ENCODE measurements around the gene SYNC. TPM values are rescaled to one million over a fixed set of nuclear protein-coding genes. Genes with fewer than 3 reads are reported as not detected.
A peak's percentile ranks its signal among the peaks of the same experiment; 100 is the strongest.

Gene SYNC
- total RNA-seq, 1 experiment from 2014 or later = 1.9 TPM

DNA sequence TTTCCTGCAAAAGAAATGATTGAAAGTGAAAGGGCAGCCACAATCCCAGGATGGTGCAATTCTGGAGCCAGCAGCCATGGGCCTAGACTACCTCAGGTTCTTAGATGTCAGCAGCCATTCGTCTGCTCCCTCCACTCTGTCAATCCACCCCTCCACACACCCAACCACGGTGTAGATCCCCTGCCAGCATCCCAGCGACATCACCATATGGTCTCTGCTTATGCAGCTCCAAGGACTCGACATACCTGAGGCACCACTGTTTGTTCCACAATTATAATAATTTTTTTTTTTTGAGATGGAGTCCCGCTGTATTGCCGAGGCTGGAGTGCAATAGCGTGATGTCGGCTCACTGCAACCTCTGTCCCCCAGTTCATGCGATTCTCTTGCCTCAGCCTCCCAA, 6.5 kb downstream of the SYNC start:
- Mint-ChIP-seq H3K4me3 (ENCODE audit: unreplicated experiment) (no peak overlapping the region), H3K27me3 (ENCODE audit: insufficient read depth, unreplicated experiment) (no peaks in the 10 kb centered on the region), H3K4me1 (ENCODE audit: insufficient read depth, unreplicated experiment) (peaks cover 8% of the 10 kb centered on the region), H3K27ac (ENCODE audit: low read depth, unreplicated experiment) (no peak overlapping the region), H3K36me3 (ENCODE audit: insufficient read depth, unreplicated experiment) (peaks cover 6% of the 10 kb centered on the region), H3K9me3 (ENCODE audit: unreplicated experiment) (no peaks in the 10 kb centered on the region)
- intact Hi-C loops (cut with micrococcal nuclease) = no loop called here
- DNase-seq (ENCODE audit: unreplicated experiment) = no peak
- BruUV-seq (replicated peaks) = no TSS peak
- TF ChIP-seq, protein P1, sequence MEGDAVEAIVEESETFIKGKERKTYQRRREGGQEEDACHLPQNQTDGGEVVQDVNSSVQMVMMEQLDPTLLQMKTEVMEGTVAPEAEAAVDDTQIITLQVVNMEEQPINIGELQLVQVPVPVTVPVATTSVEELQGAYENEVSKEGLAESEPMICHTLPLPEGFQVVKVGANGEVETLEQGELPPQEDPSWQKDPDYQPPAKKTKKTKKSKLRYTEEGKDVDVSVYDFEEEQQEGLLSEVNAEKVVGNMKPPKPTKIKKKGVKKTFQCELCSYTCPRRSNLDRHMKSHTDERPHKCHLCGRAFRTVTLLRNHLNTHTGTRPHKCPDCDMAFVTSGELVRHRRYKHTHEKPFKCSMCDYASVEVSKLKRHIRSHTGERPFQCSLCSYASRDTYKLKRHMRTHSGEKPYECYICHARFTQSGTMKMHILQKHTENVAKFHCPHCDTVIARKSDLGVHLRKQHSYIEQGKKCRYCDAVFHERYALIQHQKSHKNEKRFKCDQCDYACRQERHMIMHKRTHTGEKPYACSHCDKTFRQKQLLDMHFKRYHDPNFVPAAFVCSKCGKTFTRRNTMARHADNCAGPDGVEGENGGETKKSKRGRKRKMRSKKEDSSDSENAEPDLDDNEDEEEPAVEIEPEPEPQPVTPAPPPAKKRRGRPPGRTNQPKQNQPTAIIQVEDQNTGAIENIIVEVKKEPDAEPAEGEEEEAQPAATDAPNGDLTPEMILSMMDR (IDR thresholded peaks at IDR 0.05; ENCODE audit: unreplicated experiment) = no peak
- POLR2A ChIA-PET = no interaction called here
- CTCF ChIA-PET = no interaction called here

DNA sequence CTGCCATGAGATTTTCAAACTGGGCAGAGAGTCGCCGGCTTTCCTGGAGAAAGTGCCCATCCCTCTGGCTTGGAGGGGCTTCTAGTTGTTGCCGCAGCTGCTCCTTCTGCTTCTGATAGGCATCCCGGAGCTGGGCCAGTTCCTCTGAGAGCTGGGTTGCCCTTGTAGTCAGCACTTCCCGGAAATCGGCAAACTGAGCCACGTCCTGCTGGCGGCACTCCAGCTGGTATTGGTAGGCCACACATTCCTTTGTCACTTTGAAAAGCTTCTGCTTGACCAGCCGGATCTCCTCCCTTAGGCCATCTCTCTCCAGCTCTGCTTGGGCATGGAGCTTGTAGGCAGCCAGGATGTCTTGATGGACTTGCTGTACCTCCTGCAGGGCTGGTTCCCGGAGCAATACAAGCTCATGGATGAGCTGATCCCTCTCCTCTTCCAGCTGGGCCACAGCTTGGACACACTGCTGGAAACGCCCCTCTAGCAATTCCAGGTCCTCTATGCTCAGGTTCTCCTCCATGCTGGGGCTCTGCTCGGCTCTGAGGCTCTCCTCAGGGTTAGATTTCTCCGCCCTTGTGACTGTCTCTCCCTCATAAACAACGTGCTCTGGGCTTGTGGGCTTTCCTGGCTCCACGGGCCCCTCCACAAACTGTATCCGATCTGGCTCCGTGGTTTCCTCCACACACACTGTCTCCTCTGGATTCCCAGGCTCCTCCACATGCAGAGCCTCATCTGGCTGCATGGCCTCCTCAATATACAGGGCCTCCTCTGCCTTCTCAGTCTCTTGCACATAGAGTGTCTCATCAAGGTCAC, 7.3 kb downstream of the SYNC start:
- peak; percentile 24 for DNase-seq (ENCODE audit: unreplicated experiment)
- H3K27me3 Mint-ChIP-seq (ENCODE audit: insufficient read depth, unreplicated experiment) = no peaks in the 10 kb centered on the region
- BruUV-seq (replicated peaks) = no TSS peak
- H3K9me3 Mint-ChIP-seq (ENCODE audit: unreplicated experiment) = no peaks in the 10 kb centered on the region
- TF ChIP-seq, protein P1 (IDR thresholded peaks at IDR 0.05; ENCODE audit: unreplicated experiment) = no peak
- H3K27ac Mint-ChIP-seq (ENCODE audit: low read depth, unreplicated experiment) = no peak overlapping the region
- intact Hi-C loops (cut with micrococcal nuclease) = no loop called here
- H3K36me3 Mint-ChIP-seq (ENCODE audit: insufficient read depth, unreplicated experiment) = peaks cover 6% of the 10 kb centered on the region
- H3K4me1 Mint-ChIP-seq (ENCODE audit: insufficient read depth, unreplicated experiment) = peaks cover 6% of the 10 kb centered on the region
- no peak overlapping the region for H3K4me3 Mint-ChIP-seq (ENCODE audit: unreplicated experiment)
- POLR2A ChIA-PET = interaction anchor here (0.6 kb wide), 2 partner anchors 11 to 41 kb away, joined by 3 read pairs; no protein-coding TSS in a partner anchor
- CTCF ChIA-PET = interaction anchor here (0.6 to 1.6 kb wide), 3 partner anchors 14 to 394 kb away, joined by 3 to 5 read pairs (median 4); no protein-coding TSS in a partner anchor

DNA sequence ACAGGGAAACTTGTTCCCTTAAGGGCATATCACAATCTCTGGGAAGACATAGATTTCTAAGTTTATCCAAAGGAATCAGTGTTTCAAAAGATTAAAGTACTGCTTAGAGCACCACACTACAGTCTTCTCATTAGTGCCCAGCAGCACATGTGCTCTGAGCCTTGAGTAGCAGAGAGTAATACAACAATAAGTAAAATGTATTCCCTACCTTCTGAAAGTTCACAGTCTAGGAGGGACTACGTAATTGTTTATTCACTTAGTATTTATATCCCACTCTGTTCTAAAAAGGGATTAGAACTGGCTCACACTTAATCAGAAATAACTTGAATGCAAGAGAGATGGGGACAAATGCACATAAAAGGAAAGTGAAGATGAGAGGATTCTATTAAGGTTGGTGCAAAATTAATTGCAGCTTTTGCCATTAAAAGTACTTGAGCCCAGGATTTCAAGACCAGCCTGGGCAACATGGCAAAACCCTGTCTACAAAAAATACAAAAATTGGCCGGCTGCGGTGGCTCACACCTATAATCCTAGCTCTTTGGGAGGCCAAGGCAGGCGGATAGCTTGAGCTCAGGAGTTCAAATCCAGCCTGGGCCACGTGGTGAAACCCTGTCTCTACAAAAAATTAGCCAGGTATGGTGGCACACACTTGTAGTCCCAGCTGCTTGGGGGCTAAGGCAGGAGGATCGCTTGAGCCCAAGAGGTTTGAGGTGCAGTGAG, 9.0 kb downstream of the SYNC start:
- BruUV-seq (replicated peaks) = no TSS peak
- H3K27ac Mint-ChIP-seq (ENCODE audit: low read depth, unreplicated experiment) = no peak overlapping the region
- ChIA-PET CTCF (interaction anchor here (0.8 to 1.6 kb wide), 2 partner anchors 13 to 15 kb away, joined by 3 to 4 read pairs; no protein-coding TSS in a partner anchor), POLR2A (interaction anchor here (0.7 kb wide), 1 partner anchor 197 kb away, joined by 3 read pairs; no protein-coding TSS in a partner anchor)
- H3K36me3 Mint-ChIP-seq (ENCODE audit: insufficient read depth, unreplicated experiment) = peaks cover 6% of the 10 kb centered on the region
- H3K4me3 Mint-ChIP-seq (ENCODE audit: unreplicated experiment) = no peak overlapping the region
- TF ChIP-seq, protein P1 (IDR thresholded peaks at IDR 0.05; ENCODE audit: unreplicated experiment) = no peak
- no peaks in the 10 kb centered on the region for H3K27me3 Mint-ChIP-seq (ENCODE audit: insufficient read depth, unreplicated experiment)
- DNase-seq (ENCODE audit: unreplicated experiment) = no peak
- H3K9me3 Mint-ChIP-seq (ENCODE audit: unreplicated experiment) = no peaks in the 10 kb centered on the region
- peaks cover 6% of the 10 kb centered on the region for H3K4me1 Mint-ChIP-seq (ENCODE audit: insufficient read depth, unreplicated experiment)
- intact Hi-C loops (cut with micrococcal nuclease) = no loop called here

DNA sequence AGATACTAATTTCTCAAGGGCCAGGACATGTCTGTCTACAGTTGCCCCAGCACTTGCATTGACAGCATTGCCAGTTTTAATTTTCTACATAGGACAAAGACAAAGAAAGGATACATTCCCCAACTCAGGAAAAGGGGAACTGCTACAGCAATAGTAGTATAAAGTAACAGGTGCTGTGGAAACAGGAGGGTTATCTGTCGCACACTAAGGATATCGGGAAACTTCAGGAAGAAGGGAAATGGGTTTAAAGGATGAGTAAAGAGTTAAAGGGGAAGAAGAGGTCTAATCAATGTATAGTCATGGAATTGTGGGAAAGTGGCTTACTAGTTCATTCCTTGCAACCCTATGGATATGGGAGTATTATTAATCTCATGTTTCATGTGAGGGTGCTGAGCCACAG, 16.2 kb downstream of the SYNC start:
- Mint-ChIP-seq H3K27me3 (ENCODE audit: insufficient read depth, unreplicated experiment) (no peaks in the 10 kb centered on the region), H3K4me3 (ENCODE audit: unreplicated experiment) (no peak overlapping the region), H3K36me3 (ENCODE audit: insufficient read depth, unreplicated experiment) (peaks cover 62% of the 10 kb centered on the region), H3K27ac (ENCODE audit: low read depth, unreplicated experiment) (no peak overlapping the region), H3K9me3 (ENCODE audit: unreplicated experiment) (no peaks in the 10 kb centered on the region), H3K4me1 (ENCODE audit: insufficient read depth, unreplicated experiment) (peaks cover 7% of the 10 kb centered on the region)
- CTCF ChIA-PET = interaction anchor here (0.7 to 1.7 kb wide), 2 partner anchors 26 to 145 kb away, joined by 3 to 7 read pairs; no protein-coding TSS in a partner anchor
- no peak for DNase-seq (ENCODE audit: unreplicated experiment)
- TF ChIP-seq, protein P1 (IDR thresholded peaks at IDR 0.05; ENCODE audit: unreplicated experiment) = no peak
- POLR2A ChIA-PET = interaction anchor here (0.7 to 1.5 kb wide), 2 partner anchors 12 to 35 kb away, joined by 3 read pairs; partner anchors contain the start of gene RBBP4
- intact Hi-C loops (cut with micrococcal nuclease) = no loop called here
- no TSS peak for BruUV-seq (replicated peaks)

Measured in MCF 10A (cell line).